HCT116 (cell line): ENCODE data around the gene LYRM4.

Source experiments
- ATF3 ChIP-seq: IDR thresholded peaks from 2 replicates; pipeline ENCODE4 v1.6.1; 2012
- CTCF ChIP-seq, 3 experiments: fragments of 200-600 bp in 1 of 3; sonication (generic) in 1 of 3; IDR thresholded peaks in 2 of 3; conservative IDR thresholded peaks in 1 of 3; 2 replicates each; pipeline ENCODE4 v1.5.1; 2012 to 2017; ENCODE audit warnings: low read depth in 2 of 3, low read length in 2 of 3, antibody characterized with exemption in 1 of 3, borderline replicate concordance in 1 of 3, control low read depth in 1 of 3, mild to moderate bottlenecking in 1 of 3, mixed read lengths in 1 of 3, mixed run types in 1 of 3, moderate library complexity in 1 of 3; ENCODE audit not compliant: insufficient read depth in 1 of 3
- EGR1 ChIP-seq: IDR thresholded peaks from 2 replicates; pipeline ENCODE4 v1.6.1; 2012; ENCODE audit warnings: low read depth
- JUND ChIP-seq: IDR thresholded peaks from 2 replicates; pipeline ENCODE4 v1.6.1; 2012
- MAX ChIP-seq: IDR thresholded peaks from 2 replicates; pipeline ENCODE4 v1.6.1; 2012
- POLR2AphosphoS5 ChIP-seq: IDR thresholded peaks from 2 replicates; pipeline ENCODE4 v1.6.1; 2011; ENCODE audit warnings: mild to moderate bottlenecking, low read depth, low read length, moderate library complexity
- RAD21 ChIP-seq: IDR thresholded peaks from 2 replicates; pipeline ENCODE4 v1.6.1; 2012; ENCODE audit warnings: low read depth, mild to moderate bottlenecking
- REST ChIP-seq: IDR thresholded peaks from 2 replicates; pipeline ENCODE4 v1.6.1; 2012; ENCODE audit warnings: low read depth
- SP1 ChIP-seq: IDR thresholded peaks from 2 replicates; pipeline ENCODE4 v1.6.1; 2012; ENCODE audit warnings: low read depth
- YY1 ChIP-seq: IDR thresholded peaks from 2 replicates; pipeline ENCODE4 v1.6.1; 2011; ENCODE audit warnings: low read length, low read depth, moderate library complexity, mild to moderate bottlenecking; ENCODE audit not compliant: insufficient replicate concordance; ENCODE audit errors: extremely low read depth
- ZBTB33 ChIP-seq: IDR thresholded peaks from 2 replicates; pipeline ENCODE4 v1.6.1; 2011; ENCODE audit warnings: mild to moderate bottlenecking, low read length, moderate library complexity; ENCODE audit not compliant: insufficient replicate concordance; ENCODE audit errors: extremely low read depth

- TF ChIP-seq YY1 (no peak), CTCF (IDR thresholded peaks at IDR 0.05 in 2 of 3, conservative IDR thresholded peaks at IDR 0.05 in 1 of 3; ENCODE audit: borderline replicate concordance in 1 of 3, insufficient read depth in 1 of 3, low read depth in 2 of 3, low read length in 2 of 3) (no peak), ZBTB33 (no peak), SP1 (no peak), REST (no peak), RAD21 (no peak), EGR1 (no peak), POLR2AphosphoS5 (no peak), MAX (no peak), JUND (no peak), ATF3 (no peak)
Observed at GRCh38 chr6:5278047-5278446, 17.3 kb upstream of the LYRM4 start.
